Measurements from ENCODE around the gene CCDC154.
"Not testable (repeated sequence)": the region's sequence is repeated elsewhere in the genome, so short reads cannot be mapped to it uniquely, and the experiment has no call there.

CCDC154 gene

DNA sequence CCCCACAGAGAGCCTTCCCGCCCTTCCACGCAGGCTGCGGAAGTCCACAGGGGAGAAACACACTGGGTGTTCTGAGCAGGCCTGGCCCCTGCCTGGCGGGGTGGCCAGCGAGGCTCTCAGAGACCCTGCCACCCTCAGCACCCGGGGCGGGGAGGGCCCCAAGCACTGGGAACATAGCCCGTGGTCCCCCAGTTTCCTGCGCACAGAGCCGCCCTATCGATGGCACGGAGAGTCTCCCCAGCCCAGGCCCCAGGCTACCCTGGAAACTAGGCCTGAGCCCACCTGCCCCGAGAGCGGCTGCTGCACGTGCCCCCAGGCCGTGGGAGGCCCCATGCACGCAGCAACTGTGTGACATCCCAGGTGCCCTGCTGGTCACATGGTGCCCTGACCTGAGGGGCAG, 10.2 kb upstream of the CCDC154 start:
- DNase-seq (ENCODE audit: low read depth): no peak

DNA sequence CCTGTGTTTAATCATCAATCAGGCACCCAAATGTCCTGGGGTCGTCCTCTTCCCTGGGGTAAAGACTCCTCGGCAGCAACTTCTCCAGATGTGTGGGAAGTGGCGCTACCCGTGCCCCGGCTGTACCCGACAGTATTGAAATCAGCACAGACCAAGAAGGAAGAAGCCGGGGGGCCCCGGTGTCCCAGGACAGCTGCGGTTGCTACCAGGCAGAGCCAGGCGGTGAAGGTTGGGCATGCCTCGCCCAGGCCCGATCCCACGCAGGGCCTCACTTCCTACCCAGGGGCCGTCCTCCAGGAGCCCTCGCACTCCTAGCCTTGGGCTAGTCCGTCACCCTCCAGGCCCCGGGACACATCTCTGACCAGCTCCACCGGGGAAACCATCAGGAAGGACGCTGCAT, 9.0 kb upstream of the CCDC154 start:
- DNase-seq (ENCODE audit: low read depth): no peak

DNA sequence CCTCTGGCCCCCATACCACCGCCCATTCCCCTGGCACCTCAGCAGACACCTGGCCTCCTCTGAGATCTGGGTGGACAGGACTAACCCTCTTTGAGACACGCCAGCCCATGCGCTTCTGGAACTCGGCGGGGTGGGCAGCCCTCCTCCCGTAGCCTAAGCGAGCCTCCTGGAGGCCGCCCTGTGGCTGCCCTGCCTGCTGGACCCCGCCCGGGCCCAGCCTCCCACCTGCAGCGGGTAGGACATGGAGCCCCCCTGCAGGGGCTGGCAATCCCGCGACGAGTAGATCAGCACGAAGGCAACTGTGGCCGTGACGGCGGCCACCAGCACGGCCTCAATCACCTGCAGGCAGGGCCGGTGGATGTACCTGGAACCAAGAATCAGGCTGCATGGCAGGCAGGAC, 8.2 kb upstream of the CCDC154 start:
- no peak for DNase-seq (ENCODE audit: low read depth)

GRCh38 chr16:1451702-1452392, 7.5 kb upstream of the CCDC154 start:
- no peak for DNase-seq (ENCODE audit: low read depth)

- no peak for DNase-seq (ENCODE audit: low read depth)
These were observed 6.5 kb upstream of the CCDC154 start for GRCh38 chr16:1450841-1451240.

DNA sequence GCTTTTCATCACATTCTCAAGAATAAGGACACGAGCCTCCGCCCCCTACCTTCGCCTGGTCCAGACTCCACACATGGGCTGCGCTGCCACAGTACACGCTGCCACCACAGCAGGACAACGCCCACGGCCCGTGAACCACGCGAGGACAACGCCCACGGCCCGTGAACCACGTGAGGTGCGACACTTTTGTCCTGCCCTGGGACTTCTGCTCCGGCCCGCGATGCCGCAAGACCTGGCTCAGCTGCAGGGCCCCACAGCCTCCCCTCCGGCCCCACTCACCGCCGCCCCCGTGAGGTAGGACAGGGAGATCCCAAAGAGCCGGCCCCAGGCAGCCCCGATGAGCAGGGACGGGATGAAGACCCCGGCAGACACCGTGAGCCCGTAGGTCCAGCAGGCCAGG, 5.9 kb upstream of the CCDC154 start:
- no peak for DNase-seq (ENCODE audit: low read depth)

- DNase-seq (ENCODE audit: low read depth): no peak
These were observed 4.9 kb upstream of the CCDC154 start for GRCh38 chr16:1449201-1449788.

- DNase-seq (ENCODE audit: low read depth): no peak
These were observed 4.3 kb upstream of the CCDC154 start for GRCh38 chr16:1448536-1449116.

GRCh38 chr16:1447965-1448364, 3.6 kb upstream of the CCDC154 start:
- no peak for DNase-seq (ENCODE audit: low read depth)

- no peak for DNase-seq (ENCODE audit: low read depth)
These were observed 2.1 kb upstream of the CCDC154 start for GRCh38 chr16:1446296-1447080.

DNA sequence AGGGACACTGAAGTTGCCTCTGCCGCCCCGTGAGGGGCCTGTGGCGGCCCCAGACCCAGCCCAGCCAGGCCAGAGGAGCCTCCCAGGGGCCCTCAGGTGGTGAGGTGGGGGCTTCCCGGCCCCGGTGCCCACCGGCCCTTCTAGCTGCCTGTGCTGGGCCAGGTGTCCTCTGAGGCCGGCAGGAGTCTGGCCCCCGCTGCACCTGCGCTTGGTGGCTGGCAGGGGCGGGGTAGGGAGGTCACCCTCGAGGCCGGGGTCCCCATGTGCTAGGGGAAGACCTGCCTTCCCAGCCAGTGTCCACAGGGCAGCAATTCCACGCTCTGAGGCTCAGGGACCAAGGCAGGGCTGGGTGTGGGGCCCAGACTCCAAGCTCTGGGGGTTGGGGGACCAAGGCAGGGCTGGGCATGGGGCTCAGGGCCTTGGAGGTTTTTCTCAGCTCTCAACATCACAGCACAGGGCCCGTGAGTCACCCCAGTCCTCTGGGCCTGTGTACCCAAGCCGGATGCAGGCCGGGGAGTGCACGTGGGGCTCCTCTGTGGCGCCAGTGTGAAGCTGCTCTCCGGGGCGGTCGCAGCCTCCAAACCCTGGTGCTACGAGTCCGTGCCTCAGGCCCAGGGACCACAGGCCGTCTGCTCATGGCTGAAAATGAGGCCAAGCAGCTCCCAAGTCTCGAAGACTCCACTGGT, 1.3 kb upstream of the CCDC154 start:
- no peak for DNase-seq (ENCODE audit: low read depth)

- no peak for DNase-seq (ENCODE audit: low read depth)
These were observed 568 bp upstream of the CCDC154 start for GRCh38 chr16:1444730-1445517.

DNA sequence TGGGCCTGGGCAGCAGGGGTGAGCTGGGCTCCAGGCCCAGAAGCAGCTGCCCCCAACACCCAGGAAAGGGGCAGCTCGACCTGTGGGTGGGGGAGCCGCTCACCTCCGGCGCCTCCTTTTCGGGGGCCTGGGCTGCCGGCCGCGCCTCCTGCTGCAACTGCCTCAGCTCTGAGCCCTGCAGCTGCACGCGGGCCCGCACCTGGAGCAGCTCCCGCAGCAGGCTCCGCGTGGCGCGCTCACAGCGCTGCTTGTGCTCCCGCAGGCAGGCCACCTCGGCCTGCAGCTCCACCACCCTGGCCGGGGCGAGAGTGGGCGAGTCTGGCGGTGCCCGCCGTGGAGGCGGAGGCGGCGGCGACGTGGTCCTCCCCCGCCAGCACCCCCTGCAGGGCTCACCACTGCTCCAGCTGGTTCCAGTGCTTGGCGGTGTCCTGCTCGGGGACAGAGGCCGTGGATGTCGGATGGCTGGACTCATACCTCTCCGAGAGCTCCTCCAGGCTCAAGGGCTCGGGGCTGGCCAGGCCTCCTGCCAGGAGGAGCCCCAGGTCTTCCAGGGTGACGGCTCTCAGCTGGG, 868 bp downstream of the CCDC154 start:
- DNase-seq (ENCODE audit: low read depth): no peak

DNA sequence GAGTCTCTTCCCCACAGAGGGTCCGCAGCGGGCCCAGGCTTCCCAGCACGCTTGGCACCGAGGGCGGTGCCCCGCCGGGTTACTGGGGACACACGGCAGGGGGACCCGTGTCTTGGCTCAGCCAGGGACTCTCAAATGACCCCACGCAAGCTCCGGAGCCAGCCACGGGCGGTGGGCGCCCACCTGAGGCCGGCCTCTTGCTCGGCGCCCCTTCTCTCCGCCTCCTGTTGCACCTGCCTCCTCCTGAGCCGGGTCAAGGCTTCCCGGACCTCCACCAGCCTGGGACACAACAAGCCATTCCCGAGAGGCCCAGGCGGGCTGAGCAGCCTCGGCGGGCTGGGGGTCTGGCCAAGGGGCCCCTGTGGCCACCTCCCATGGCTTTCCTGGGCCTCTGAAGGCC, 1.7 kb downstream of the CCDC154 start:
- no peak for DNase-seq (ENCODE audit: low read depth)

DNA sequence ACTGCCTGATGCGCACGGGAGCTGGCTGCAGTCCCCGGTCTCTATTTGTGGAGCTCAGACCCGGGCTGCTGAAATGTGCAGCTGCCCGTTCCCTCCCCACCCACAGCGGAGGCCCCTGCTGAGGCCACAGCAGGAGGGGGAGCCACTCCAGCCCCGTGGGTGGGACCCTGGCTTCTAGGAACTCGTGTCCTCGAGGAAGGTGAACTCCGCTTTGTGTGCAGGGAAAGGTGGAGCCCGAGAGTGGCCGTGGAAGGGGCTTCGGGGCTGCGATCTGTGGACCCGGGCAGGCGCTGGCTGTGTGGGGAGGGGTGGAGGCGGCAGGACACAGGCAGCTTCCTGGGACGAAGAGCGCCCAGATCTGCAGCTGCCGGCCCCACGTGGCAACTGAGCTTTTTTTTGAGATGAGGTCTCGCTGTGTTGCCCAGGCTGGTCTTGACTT, 2.9 kb downstream of the CCDC154 start:
- DNase-seq (ENCODE audit: low read depth): no peak

- DNase-seq (ENCODE audit: low read depth): not testable (repeated sequence)
These were observed 4.7 kb downstream of the CCDC154 start for GRCh38 chr16:1439699-1440074.

GRCh38 chr16:1439058-1439698, 5.2 kb downstream of the CCDC154 start:
- no peak for DNase-seq (ENCODE audit: low read depth)

DNA sequence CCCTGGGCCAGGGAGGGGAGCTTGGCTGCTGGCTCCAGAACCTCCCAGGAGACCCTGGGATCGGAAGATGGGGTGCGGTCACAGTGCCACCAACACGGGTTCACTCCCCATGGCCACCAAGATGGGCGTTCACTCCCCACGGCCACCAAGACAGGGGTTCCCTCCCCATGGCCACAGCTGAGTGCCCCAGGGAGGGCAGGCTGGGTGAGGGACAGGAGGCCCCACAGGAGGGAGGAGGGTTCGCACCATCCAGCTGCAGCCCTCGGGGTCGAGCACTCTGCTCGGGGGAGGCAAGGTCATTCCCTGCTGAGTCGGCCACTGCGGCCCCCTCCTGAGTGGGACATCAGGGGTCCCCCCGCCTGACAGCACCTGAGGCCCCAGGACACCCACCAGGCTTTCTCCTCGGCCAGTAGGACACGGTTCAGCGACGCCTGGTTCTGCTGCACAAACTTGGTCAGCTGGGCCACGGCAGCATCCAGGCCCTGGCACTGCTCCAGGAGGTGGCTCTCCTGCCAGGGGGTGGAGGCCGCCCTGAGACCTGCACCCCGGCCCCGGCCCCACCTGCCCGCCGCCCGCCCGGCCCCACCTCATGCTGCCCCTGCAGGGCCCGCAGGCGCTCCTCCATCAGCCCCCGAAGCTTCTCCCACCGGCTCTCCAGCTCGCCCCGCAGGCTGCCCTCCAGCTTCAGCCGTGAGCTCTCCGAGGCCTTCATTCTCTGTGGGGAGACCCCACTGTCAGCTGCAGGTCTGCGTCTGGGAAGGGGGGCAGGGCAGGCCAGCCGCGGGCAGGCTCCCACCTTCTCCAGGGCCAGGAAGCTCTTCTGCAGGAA, 5.9 kb downstream of the CCDC154 start:
- DNase-seq (ENCODE audit: low read depth): no peak

GRCh38 chr16:1437606-1438005, 6.8 kb downstream of the CCDC154 start:
- no peak for DNase-seq (ENCODE audit: low read depth)

Data from amniotic epithelial cell (primary cell).